ENCODE results near the gene NPR3. TPM values are rescaled to one million over a fixed set of nuclear protein-coding genes. Genes with fewer than 3 reads are reported as not detected.

NPR3 gene
- polyA plus RNA-seq, 1 of the 3 experiments (the other 2 are of a cell fraction): 35.8 TPM

DNA sequence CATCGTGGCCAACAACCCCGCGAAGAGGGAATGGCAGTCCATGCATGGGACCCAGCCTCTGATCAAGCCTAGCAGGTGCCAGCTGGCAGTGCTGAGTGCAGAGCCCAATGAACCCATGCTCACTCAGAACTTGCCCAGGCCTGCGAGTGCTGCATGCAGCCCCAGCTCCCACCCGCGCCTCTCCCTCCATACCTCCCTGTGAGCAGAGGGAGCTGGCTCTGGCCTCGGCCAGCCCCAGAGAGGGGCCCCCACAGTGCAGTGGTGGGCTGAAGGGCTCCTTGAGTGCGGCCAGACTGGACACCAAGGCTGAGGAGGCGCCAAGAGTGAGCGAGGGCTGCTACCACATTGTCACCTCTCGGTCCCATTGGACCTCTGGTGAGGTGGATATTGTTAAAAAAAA lies 32.6 kb upstream of the NPR3 start (continued):
- TF ChIP-seq, protein P1, sequence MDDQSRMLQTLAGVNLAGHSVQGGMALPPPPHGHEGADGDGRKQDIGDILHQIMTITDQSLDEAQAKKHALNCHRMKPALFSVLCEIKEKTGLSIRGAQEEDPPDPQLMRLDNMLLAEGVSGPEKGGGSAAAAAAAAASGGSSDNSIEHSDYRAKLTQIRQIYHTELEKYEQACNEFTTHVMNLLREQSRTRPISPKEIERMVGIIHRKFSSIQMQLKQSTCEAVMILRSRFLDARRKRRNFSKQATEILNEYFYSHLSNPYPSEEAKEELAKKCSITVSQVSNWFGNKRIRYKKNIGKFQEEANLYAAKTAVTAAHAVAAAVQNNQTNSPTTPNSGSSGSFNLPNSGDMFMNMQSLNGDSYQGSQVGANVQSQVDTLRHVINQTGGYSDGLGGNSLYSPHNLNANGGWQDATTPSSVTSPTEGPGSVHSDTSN (IDR thresholded peaks at IDR 0.05): no peak
- TF ChIP-seq RCOR1 (IDR thresholded peaks at IDR 0.05; ENCODE audit: low read length): no peak
- TF ChIP-seq TCF12 (IDR thresholded peaks at IDR 0.05): no peak
- TF ChIP-seq TAF1 (IDR thresholded peaks at IDR 0.05; ENCODE audit: borderline replicate concordance, low read depth, low read length): no peak
- TF ChIP-seq MXI1 (IDR thresholded peaks at IDR 0.05; ENCODE audit: low read depth, low read length): no peak

DNA sequence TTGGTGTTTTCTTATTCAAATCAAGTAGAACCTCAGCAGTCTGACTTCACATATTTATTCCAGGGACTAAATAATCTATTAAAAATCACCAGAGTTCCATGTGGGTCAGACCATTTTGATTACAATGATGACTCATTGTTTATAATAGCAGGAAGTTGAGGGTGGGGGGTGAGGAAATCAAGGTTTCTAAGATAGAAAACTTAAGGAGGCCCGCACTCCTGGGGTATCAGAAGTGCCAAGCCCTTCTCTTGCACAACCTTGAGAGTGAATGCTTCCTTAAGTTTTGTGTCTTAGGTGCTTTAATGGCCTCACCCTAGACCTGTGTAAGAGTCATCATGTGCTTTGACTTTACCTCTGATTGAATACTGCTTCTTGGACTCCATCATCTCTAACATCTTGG lies 31.9 kb upstream of the NPR3 start:
- DNase-seq: no peak
- no peaks in the 10 kb centered on the region for H3K27me3 ChIP-seq (ENCODE audit: insufficient read depth)
- H2AFZ ChIP-seq (ENCODE audit: low read depth): no peak overlapping the region
- H3F3A ChIP-seq (replicated peaks; ENCODE audit: insufficient read depth): peaks cover 4% of the 10 kb centered on the region
- TF ChIP-seq TCF12 (IDR thresholded peaks at IDR 0.05) (no peak), FOSL2 (IDR thresholded peaks at IDR 0.05; ENCODE audit: borderline replicate concordance, low read depth) (peak; percentile 21; the same call in 1 of the 2 replicates)
- H3K4me3 ChIP-seq (ENCODE audit: low read depth in 2 of 2, low read length in 1 of 2): no peak overlapping the region
- H3K4me1 ChIP-seq (ENCODE audit: control insufficient read depth in 1 of 2, insufficient read depth in 2 of 2, low read depth in 1 of 2, low read length in 1 of 2): no peaks in the 10 kb centered on the region; a peak in 1 of 4 replicates
- no peaks in the 10 kb centered on the region for H3K9me2 ChIP-seq
- no peak overlapping the region for H3K27ac ChIP-seq (ENCODE audit: low read depth in 2 of 2, low read length in 1 of 2)
- no peak overlapping the region for H3K4me2 ChIP-seq
- no peaks in the 10 kb centered on the region for H3K36me3 ChIP-seq (replicated peaks in 1 of 2; ENCODE audit: control insufficient read depth in 1 of 2, insufficient read depth in 2 of 2, low read length in 1 of 2)
- H3K9me3 ChIP-seq: 0 out of 2 replicates have a peak, but pooled peaks cover 3% of the 10 kb centered on the region
- 14% methylated on average over 1 of the region's 1 CpG for WGBS (ENCODE audit: low lambda C conversion rate)
- POLR2A ChIA-PET: interaction anchor here (0.7 kb wide), 1 partner anchor 48 kb away, joined by 6 read pairs; no protein-coding TSS in a partner anchor
- no peaks in the 10 kb centered on the region for H4K20me1 ChIP-seq (ENCODE audit: insufficient read depth)
- H3K79me2 ChIP-seq (ENCODE audit: insufficient read depth): no peaks in the 10 kb centered on the region
- CTCF ChIA-PET: no interaction called here
- no peak overlapping the region for H3K9ac ChIP-seq

- TF ChIP-seq ELF1 (IDR thresholded peaks at IDR 0.05) (no peak), NRF1 (IDR thresholded peaks at IDR 0.05; ENCODE audit: low read depth, low read length) (no peak), IRF3 (IDR thresholded peaks at IDR 0.05; ENCODE audit: low read depth, low read length) (no peak), MEF2A (IDR thresholded peaks at IDR 0.05; ENCODE audit: borderline replicate concordance, low read depth) (no peak), RAD21 (IDR thresholded peaks at IDR 0.05; ENCODE audit: low read length) (no peak), TAF1 (IDR thresholded peaks at IDR 0.05; ENCODE audit: borderline replicate concordance, low read depth, low read length) (no peak), JUND (IDR thresholded peaks at IDR 0.05) (no peak)
- TF ChIP-seq, protein P1 (IDR thresholded peaks at IDR 0.05): no peak
- TF ChIP-seq, protein P2, sequence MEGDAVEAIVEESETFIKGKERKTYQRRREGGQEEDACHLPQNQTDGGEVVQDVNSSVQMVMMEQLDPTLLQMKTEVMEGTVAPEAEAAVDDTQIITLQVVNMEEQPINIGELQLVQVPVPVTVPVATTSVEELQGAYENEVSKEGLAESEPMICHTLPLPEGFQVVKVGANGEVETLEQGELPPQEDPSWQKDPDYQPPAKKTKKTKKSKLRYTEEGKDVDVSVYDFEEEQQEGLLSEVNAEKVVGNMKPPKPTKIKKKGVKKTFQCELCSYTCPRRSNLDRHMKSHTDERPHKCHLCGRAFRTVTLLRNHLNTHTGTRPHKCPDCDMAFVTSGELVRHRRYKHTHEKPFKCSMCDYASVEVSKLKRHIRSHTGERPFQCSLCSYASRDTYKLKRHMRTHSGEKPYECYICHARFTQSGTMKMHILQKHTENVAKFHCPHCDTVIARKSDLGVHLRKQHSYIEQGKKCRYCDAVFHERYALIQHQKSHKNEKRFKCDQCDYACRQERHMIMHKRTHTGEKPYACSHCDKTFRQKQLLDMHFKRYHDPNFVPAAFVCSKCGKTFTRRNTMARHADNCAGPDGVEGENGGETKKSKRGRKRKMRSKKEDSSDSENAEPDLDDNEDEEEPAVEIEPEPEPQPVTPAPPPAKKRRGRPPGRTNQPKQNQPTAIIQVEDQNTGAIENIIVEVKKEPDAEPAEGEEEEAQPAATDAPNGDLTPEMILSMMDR (IDR thresholded peaks at IDR 0.05): no peak
- CTCF ChIA-PET: no interaction called here
- H3K9me3 ChIP-seq: 0 out of 2 replicates have a peak, but pooled peaks cover 3% of the 10 kb centered on the region
Measured at GRCh38 chr5:32680183-32680582, 30.9 kb upstream of the NPR3 start.

More at GRCh38 chr5:32680183-32680582, 30.9 kb upstream of the NPR3 start:
- no peak overlapping the region for H3K27ac ChIP-seq (ENCODE audit: low read depth in 2 of 2, low read length in 1 of 2)
- no peaks in the 10 kb centered on the region for H3K27me3 ChIP-seq (ENCODE audit: insufficient read depth)
- H3K36me3 ChIP-seq (replicated peaks in 1 of 2; ENCODE audit: control insufficient read depth in 1 of 2, insufficient read depth in 2 of 2, low read length in 1 of 2): no peaks in the 10 kb centered on the region
- POLR2A ChIA-PET: no interaction called here
- H3K4me1 ChIP-seq (ENCODE audit: control insufficient read depth in 1 of 2, insufficient read depth in 2 of 2, low read depth in 1 of 2, low read length in 1 of 2): no peaks in the 10 kb centered on the region; a peak in 1 of 4 replicates
- H3K9ac ChIP-seq: no peak overlapping the region
- 19% methylated on average over 2 of the region's 2 CpGs for WGBS (ENCODE audit: low lambda C conversion rate)
- H3K4me2 ChIP-seq: no peak overlapping the region
- H3K4me3 ChIP-seq (ENCODE audit: low read depth in 2 of 2, low read length in 1 of 2): no peak overlapping the region
- no peaks in the 10 kb centered on the region for H3K9me2 ChIP-seq
- peaks cover 4% of the 10 kb centered on the region for H3F3A ChIP-seq (replicated peaks; ENCODE audit: insufficient read depth)
- H2AFZ ChIP-seq (ENCODE audit: low read depth): no peak overlapping the region
- H3K79me2 ChIP-seq (ENCODE audit: insufficient read depth): no peaks in the 10 kb centered on the region
- DNase-seq: no peak
- no peaks in the 10 kb centered on the region for H4K20me1 ChIP-seq (ENCODE audit: insufficient read depth)
